ENCODE results near the gene FCRL6. TPM values are rescaled to one million over a fixed set of nuclear protein-coding genes. Genes with fewer than 3 reads are reported as not detected.
A peak's percentile ranks its signal among the peaks of the same experiment; 100 is the strongest.

FCRL6 gene
- total RNA-seq, 2 donors from 2014 or later = 0.24 TPM; not detected in 1

DNA sequence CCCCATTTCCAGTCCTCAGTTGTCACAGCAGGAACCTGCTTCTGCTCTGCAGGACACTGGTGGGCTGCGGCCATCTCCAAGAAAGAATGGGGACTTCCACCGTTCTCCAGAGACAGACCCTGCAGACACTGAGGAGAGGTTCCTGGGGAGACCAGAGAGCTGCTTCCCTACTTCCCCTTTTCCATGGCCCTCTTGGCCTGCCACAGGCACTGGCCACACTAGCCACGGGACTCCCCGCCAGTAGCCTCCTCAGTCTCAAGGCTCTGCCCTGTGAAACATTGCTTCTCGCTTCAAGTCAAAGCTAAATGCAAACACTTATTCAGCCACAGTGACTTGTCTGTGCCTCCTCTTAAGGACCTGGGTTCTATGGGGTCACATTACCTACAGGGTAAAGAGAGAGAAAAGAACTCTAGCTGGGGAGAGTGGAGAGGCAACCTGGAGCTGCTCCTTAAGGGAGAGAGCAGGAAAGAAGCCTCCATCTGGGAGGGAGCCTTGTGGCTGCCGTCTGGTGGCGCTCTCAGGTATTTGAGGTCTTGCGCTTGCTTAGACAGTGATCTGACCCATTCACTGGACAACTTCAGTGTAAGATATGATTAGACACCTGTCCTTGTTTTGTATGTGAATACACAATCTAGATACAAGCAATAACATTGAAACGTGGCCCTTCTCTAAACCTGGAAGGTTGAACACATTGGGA is 19.2 kb downstream of the FCRL6 start:
- H3K4me1 ChIP-seq = no peaks in the 10 kb centered on the region
- H3K36me3 ChIP-seq = no peaks in the 10 kb centered on the region
- TF ChIP-seq, protein P1, sequence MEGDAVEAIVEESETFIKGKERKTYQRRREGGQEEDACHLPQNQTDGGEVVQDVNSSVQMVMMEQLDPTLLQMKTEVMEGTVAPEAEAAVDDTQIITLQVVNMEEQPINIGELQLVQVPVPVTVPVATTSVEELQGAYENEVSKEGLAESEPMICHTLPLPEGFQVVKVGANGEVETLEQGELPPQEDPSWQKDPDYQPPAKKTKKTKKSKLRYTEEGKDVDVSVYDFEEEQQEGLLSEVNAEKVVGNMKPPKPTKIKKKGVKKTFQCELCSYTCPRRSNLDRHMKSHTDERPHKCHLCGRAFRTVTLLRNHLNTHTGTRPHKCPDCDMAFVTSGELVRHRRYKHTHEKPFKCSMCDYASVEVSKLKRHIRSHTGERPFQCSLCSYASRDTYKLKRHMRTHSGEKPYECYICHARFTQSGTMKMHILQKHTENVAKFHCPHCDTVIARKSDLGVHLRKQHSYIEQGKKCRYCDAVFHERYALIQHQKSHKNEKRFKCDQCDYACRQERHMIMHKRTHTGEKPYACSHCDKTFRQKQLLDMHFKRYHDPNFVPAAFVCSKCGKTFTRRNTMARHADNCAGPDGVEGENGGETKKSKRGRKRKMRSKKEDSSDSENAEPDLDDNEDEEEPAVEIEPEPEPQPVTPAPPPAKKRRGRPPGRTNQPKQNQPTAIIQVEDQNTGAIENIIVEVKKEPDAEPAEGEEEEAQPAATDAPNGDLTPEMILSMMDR (IDR thresholded peaks at IDR 0.05) = no peak

GRCh38 chr1:159823406-159823805 is 21.2 kb downstream of the FCRL6 start:
- Histone ChIP-seq H3K4me1 (no peaks in the 10 kb centered on the region), H3K9me3 (no peaks in the 10 kb centered on the region), H3K36me3 (no peaks in the 10 kb centered on the region), H3K27ac (no peak overlapping the region), H3K4me3 (no peak overlapping the region), H3K27me3 (no peaks in the 10 kb centered on the region)
- TF ChIP-seq, protein P1 (IDR thresholded peaks at IDR 0.05) = no peak
- DNase-seq (ENCODE audit: low spot score) = no peak

More for the DNA sequence above, 19.2 kb downstream of the FCRL6 start:
- Histone ChIP-seq H3K4me3 (no peak overlapping the region), H3K9me3 (no peaks in the 10 kb centered on the region), H3K27me3 (no peaks in the 10 kb centered on the region), H3K27ac (no peak overlapping the region)
- DNase-seq (ENCODE audit: low spot score) = no peak

- Histone ChIP-seq H3K27ac (no peak overlapping the region), H3K27me3 (no peaks in the 10 kb centered on the region), H3K4me1 (peaks cover 0 to 13% of the 10 kb centered on the region in 2 donors), H3K4me3 (no peak overlapping the region), H3K9me3 (no peaks in the 10 kb centered on the region), H3K36me3 (no peaks in the 10 kb centered on the region)
- no peak for DNase-seq (ENCODE audit: low spot score)
- TF ChIP-seq, protein P1 (IDR thresholded peaks at IDR 0.05) = no peak
Observed at GRCh38 chr1:159825564-159825963, 23.4 kb downstream of the FCRL6 start.

DNA sequence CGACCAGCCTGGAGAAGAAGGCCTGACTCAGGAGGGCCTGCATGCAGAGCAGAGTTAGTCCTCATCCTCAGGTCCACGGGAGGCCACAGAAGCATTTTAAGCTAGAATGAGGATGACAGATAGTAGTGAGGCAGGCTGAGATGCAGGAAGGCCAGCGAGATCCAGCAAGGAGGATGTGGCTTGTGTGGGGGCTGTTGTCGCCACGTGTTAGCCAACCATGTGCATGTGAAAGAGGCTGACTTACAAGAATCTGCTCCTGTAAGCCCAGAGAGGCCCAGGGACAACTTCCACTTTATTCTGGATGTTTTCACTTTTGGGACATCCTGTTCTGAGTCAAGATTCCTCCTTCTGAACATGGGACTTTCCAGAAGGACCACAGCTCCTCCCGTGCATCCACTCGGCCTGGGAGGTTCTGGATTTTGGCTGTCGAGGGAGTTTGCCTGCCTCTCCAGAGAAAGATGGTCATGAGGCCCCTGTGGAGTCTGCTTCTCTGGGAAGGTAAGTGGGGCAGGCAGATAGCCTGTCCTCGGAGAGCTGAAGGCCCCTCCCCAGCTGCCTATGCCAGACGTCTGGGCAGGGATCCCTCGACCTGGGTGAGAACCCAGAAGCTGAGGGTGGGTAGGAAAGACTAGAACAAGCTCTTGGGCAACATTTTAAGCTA is 24.4 kb downstream of the FCRL6 start, which contains the start of gene SLAMF8:
Gene SLAMF8, plus strand, starts transcription at position 433 of the 661 bp plus-strand sequence. Its CDS starts 26 bp downstream, at position 459.
- TF ChIP-seq, protein P1 (IDR thresholded peaks at IDR 0.05) = no peak
- Histone ChIP-seq H3K27me3 (no peaks in the 10 kb centered on the region), H3K9me3 (no peaks in the 10 kb centered on the region), H3K4me3 (no peak within 1 kb of the TSS), H3K36me3 (no peaks in the 10 kb centered on the region), H3K4me1 (peaks cover 0 to 17% of the 10 kb centered on the region in 2 donors), H3K27ac (peak within 1 kb of the TSS in 1 of 2 donors; percentile 7)
- peak; percentile 68 for DNase-seq (ENCODE audit: low spot score)

DNA sequence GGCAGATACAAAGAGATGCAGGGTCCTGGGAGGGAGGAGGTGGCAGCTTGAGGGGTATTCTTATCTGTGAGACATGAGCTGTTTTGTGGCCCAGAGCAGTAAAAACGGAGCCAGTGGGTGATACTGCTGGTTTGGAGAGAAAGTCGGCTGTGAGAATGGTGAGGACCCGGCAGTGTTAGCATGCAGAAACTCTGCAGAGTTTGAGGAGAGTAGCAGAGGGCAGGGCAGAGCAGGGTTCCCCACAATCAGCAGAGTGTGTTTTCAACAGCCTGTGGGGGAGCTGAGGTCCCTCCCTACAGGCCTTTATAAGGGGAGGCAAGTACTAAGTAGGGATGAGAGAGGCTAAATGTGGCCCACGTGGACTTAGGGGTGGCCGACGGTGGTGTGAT is 24.9 kb downstream of the FCRL6 start:
- TF ChIP-seq, protein P1 (IDR thresholded peaks at IDR 0.05) = no peak
- Histone ChIP-seq H3K27me3 (no peaks in the 10 kb centered on the region), H3K9me3 (no peaks in the 10 kb centered on the region), H3K4me3 (no peak overlapping the region), H3K27ac (peak overlapping the region in 1 of 2 donors; percentile 7), H3K4me1 (peaks cover 0 to 19% of the 10 kb centered on the region in 2 donors), H3K36me3 (no peaks in the 10 kb centered on the region)
- DNase-seq (ENCODE audit: low spot score) = no peak
